Measurements from ENCODE around the gene PRR5L.

- no peak for TF ChIP-seq CTCF (IDR thresholded peaks at IDR 0.05)
- TF ChIP-seq POLR2AphosphoS5 (IDR thresholded peaks at IDR 0.05), result no peak
- TF ChIP-seq EP300 (IDR thresholded peaks at IDR 0.05), result no peak
Measured at GRCh38 chr11:36425561-36426081, 129.5 kb downstream of the PRR5L start.
